Stimulated activated naive CD8-positive, alpha-beta T cell treated with anti-CD3 and anti-CD28 coated beads, Interleukin-15, amount 100 ng/mL, for 72 hours (primary cell): ENCODE data around the gene FBXW8.

Experiments used
- ATAC-seq: fragments of 150-1000 bp; cut with Tn5 transposase; 2 replicates; pipeline ENCODE4 v1.10.0; 2021; ENCODE audit warnings: mild to moderate bottlenecking, moderate library complexity
- DNase-seq, 2 donors: peaks; one replicate each; pipeline ENCODE4 v3.0.0; 2021 to 2022
- H3K27ac Mint-ChIP-seq, 2 donors: one replicate each; pipeline ENCODE4 v1.8.0; 2022; ENCODE audit warnings: mild to moderate bottlenecking in 2 of 2, mixed read lengths in 2 of 2, moderate library complexity in 2 of 2
- H3K27me3 Mint-ChIP-seq: one replicate; pipeline ENCODE4 v1.8.0; 2022; ENCODE audit warnings: mixed read lengths
- H3K4me1 Mint-ChIP-seq: one replicate; pipeline ENCODE4 v1.8.0; 2022; ENCODE audit warnings: mild to moderate bottlenecking, mixed read lengths
- H3K4me3 Mint-ChIP-seq, 2 donors: one replicate each; pipeline ENCODE4 v1.8.0; 2022; ENCODE audit warnings: mild to moderate bottlenecking in 2 of 2, mixed read lengths in 2 of 2, moderate library complexity in 1 of 2
- H3K9me3 Mint-ChIP-seq, 2 donors: one replicate each; pipeline ENCODE4 v1.8.0; 2022; ENCODE audit warnings: mixed read lengths in 2 of 2

Gene FBXW8

GRCh38 chr12:116978791-116979508 is 68.2 kb downstream of the FBXW8 start:
- H3K4me3 Mint-ChIP-seq, result no peak overlapping the region
- H3K27me3 Mint-ChIP-seq, result no peaks in the 10 kb centered on the region
- H3K4me1 Mint-ChIP-seq, result peaks cover 8% of the 10 kb centered on the region
- no peak overlapping the region for H3K27ac Mint-ChIP-seq
- no peaks in the 10 kb centered on the region for H3K9me3 Mint-ChIP-seq
- ATAC-seq (no peak), DNase-seq (no peak)

GRCh38 chr12:116980083-116980482 is 69.3 kb downstream of the FBXW8 start:
- ATAC-seq (no peak), DNase-seq (no peak)
- Mint-ChIP-seq H3K4me1 (peaks cover 8% of the 10 kb centered on the region), H3K4me3 (no peak overlapping the region), H3K27me3 (no peaks in the 10 kb centered on the region), H3K27ac (no peak overlapping the region), H3K9me3 (no peaks in the 10 kb centered on the region)

GRCh38 chr12:116982791-116983411 is 72.2 kb downstream of the FBXW8 start:
- peaks cover 8% of the 10 kb centered on the region for H3K4me1 Mint-ChIP-seq
- ATAC-seq (no peak), DNase-seq (no peak)
- H3K9me3 Mint-ChIP-seq, result no peaks in the 10 kb centered on the region
- no peak overlapping the region for H3K4me3 Mint-ChIP-seq
- no peaks in the 10 kb centered on the region for H3K27me3 Mint-ChIP-seq
- no peak overlapping the region for H3K27ac Mint-ChIP-seq

- DNase-seq (no peak), ATAC-seq (no peak)
- H3K27me3 Mint-ChIP-seq, result no peaks in the 10 kb centered on the region
- H3K4me1 Mint-ChIP-seq, result peaks cover 8% of the 10 kb centered on the region
- no peak overlapping the region for H3K4me3 Mint-ChIP-seq
- H3K9me3 Mint-ChIP-seq, result no peaks in the 10 kb centered on the region
- H3K27ac Mint-ChIP-seq, result no peak overlapping the region
Observed at GRCh38 chr12:116984098-116984497, 73.3 kb downstream of the FBXW8 start.

- ATAC-seq (no peak), DNase-seq (no peak)
- no peaks in the 10 kb centered on the region for H3K9me3 Mint-ChIP-seq
- H3K27ac Mint-ChIP-seq, result no peak overlapping the region
- no peaks in the 10 kb centered on the region for H3K27me3 Mint-ChIP-seq
- no peak overlapping the region for H3K4me3 Mint-ChIP-seq
- no peaks in the 10 kb centered on the region for H3K4me1 Mint-ChIP-seq
Observed at GRCh38 chr12:116990329-116990728, 79.6 kb downstream of the FBXW8 start.

DNA sequence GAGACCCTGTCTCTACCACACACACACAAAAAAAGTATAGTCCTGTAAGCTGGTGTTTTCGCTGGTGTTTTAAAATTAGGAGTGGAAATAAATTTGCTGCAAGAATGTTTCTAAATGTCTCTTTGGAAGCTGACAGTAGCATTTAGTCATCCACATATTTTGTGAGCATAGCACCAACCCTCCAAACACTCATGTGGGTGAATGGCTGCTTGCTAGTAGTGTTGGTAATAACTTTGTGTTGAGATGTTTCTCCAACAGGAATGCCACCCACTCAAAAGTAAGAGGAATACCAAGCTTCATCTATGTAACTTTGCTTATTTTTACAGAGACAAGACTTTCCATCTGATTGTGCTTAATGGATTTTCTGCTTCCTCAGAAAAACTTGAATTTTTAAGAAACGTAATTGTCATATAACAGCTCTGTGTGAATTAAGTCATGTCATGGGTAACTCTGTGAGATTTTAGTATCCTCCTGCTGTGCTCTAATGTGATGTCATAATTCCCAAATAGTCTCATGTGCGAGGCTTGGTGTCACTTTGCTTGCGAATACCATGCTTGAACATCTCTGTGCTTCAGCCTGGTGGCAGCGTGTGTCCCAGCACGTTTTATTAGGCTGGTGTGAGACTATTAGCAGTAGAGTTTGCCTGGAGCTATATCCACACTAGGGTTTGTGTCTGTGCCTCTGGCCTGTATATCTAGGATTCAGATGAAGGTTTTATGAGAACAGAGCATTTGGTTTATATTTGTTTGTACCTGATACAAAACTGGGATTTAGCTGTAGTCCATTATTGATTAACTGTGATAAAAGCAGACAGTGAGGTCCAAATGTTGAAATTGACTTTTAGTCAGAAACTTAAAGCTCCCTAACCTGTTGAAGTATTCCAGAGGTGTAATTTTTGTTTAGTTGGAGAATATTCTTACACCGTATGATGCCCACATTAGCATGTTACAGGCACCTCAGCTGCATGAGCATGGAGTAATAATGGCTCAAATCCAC is 80.5 kb downstream of the FBXW8 start:
- DNase-seq (no peak), ATAC-seq (no peak)
- no peaks in the 10 kb centered on the region for H3K4me1 Mint-ChIP-seq
- H3K27ac Mint-ChIP-seq, result peak overlapping the region in 1 of 2 donors; percentile 19
- no peaks in the 10 kb centered on the region for H3K27me3 Mint-ChIP-seq
- no peak overlapping the region for H3K4me3 Mint-ChIP-seq
- no peaks in the 10 kb centered on the region for H3K9me3 Mint-ChIP-seq

GRCh38 chr12:116996093-116996492 is 85.3 kb downstream of the FBXW8 start:
- DNase-seq (no peak), ATAC-seq (no peak)
- H3K27ac Mint-ChIP-seq, result no peak overlapping the region
- H3K9me3 Mint-ChIP-seq, result no peaks in the 10 kb centered on the region
- H3K4me3 Mint-ChIP-seq, result no peak overlapping the region
- H3K4me1 Mint-ChIP-seq, result no peaks in the 10 kb centered on the region
- no peaks in the 10 kb centered on the region for H3K27me3 Mint-ChIP-seq

- Mint-ChIP-seq H3K27me3 (no peaks in the 10 kb centered on the region), H3K4me1 (no peaks in the 10 kb centered on the region), H3K4me3 (no peak overlapping the region), H3K27ac (no peak overlapping the region), H3K9me3 (no peaks in the 10 kb centered on the region)
- DNase-seq, result no peak
- ATAC-seq, result no peak
Observed at GRCh38 chr12:116996621-116997020, 85.9 kb downstream of the FBXW8 start.

DNA sequence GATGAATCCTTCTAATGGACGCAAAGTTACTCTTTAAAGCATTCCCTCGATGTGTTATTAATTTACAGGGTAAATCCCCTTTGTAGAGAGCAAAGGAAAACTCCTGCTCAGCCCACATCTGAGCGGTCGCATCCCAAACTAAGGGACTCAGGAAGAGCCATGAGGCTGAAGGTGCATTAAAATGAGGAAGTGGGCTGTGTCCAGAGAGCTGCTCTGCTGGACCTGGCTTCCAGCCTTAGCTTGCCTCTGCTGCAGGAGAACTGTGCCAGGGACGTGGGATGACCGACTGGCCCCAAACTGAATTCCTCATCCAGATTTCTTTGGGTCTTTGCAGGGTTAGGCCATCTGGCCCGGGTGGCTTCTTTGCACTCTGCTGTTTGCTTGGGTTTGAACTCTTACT is 88.3 kb downstream of the FBXW8 start:
- Mint-ChIP-seq H3K4me3 (no peak overlapping the region), H3K27ac (no peak overlapping the region), H3K9me3 (no peaks in the 10 kb centered on the region), H3K27me3 (no peaks in the 10 kb centered on the region), H3K4me1 (no peaks in the 10 kb centered on the region)
- ATAC-seq (no peak), DNase-seq (no peak)

- Mint-ChIP-seq H3K9me3 (no peaks in the 10 kb centered on the region), H3K27ac (peak overlapping the region in 1 of 2 donors; percentile 49), H3K27me3 (no peaks in the 10 kb centered on the region), H3K4me3 (no peak overlapping the region), H3K4me1 (no peaks in the 10 kb centered on the region)
- no peak for ATAC-seq
- DNase-seq, result no peak
Observed at GRCh38 chr12:117000316-117000715, 89.6 kb downstream of the FBXW8 start.

DNA sequence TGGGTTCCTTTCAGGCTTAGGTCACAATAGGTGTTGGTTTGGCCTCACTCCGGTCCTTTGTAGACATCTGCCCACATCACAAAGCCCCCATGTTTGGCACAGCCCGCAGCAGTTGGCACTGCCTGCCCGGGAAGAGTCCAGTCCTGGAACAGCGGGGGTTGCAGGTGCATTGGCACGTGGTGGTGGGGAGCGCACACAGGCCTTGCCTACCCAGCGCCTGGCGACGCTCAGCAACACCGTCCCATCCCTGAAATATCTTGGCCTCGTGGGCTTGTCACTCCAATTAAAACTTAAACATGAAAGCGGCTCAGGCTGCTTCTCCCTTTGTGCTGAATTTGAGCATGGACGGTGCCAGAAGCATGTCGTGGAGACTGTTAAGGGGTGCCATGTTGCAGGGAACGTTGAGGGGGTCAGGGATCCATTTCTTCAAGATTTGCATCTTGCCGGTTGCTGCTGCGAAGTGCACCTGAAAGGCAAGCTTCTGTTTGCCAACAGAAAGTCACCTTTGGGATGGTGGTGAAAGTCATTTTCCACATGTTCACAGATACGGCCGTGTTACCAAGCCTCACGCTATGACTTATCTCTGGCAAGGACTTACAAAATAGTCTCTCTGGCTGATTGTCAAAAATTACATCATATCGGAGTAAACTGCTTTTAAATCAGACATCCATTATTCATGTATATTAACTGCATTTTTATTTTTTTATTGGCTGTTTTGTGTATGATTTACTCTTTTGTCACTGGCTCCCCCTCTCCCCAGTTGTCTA is 91.5 kb downstream of the FBXW8 start:
- DNase-seq, result no peak
- no peak for ATAC-seq
- no peaks in the 10 kb centered on the region for H3K27me3 Mint-ChIP-seq
- H3K27ac Mint-ChIP-seq, result no peak overlapping the region
- H3K4me1 Mint-ChIP-seq, result no peaks in the 10 kb centered on the region
- no peaks in the 10 kb centered on the region for H3K9me3 Mint-ChIP-seq
- H3K4me3 Mint-ChIP-seq, result no peak overlapping the region

DNA sequence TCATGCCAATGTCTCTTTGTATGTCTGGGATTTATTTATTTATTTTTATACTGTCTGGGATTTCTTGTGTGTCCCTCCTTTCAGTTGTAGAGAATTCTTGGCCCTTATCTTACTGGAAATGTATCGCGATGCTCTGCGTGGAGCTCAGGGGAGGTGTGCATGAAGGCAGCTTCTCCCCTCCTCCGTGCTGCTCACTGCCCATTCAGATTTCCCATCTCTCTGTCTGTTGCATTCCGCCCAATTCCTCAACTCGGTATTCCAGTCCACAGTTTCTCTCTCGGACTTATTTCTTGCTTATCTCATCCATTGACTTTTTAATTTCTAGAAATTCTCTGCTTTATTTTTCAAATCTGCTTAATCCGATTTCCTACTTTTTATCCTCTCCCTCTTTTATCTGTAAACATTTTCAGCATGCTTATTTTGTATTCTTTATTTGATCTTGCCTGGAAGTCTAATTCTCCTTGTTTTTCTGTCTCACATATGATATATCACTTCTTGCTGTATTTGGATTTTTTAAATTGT is 93.2 kb downstream of the FBXW8 start:
- no peaks in the 10 kb centered on the region for H3K4me1 Mint-ChIP-seq
- no peak overlapping the region for H3K4me3 Mint-ChIP-seq
- no peak overlapping the region for H3K27ac Mint-ChIP-seq
- H3K27me3 Mint-ChIP-seq, result no peaks in the 10 kb centered on the region
- no peak for DNase-seq
- no peaks in the 10 kb centered on the region for H3K9me3 Mint-ChIP-seq
- ATAC-seq, result no peak

DNA sequence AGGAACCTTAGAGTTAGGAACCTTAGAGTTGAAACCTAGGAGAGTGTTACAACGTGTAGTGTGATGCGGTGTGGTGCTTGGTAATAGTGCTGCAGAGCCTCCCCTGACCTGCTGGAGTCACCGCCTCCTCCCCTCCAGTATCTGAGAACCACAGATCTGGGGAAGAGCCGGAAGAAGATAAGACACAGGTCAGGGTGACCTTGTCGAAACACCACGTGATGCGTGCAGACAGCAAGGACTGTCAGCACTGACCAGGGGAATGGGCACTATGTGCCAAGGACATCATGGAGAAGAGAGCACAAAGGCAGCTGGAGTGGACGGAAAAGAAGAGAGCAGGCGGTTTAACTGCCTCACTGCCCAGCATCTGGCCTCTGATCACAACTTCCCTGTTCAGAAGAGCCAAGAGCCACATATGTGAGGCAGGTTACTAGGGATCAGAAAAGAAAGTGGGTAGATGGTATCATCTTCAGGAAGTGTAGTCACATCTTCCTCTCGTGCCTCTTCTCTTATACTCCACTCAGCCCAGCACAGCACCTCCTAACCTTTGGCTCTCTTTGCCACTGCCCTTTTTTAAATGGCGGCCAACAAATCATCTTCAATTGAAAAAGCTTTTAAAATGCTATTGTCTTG is 94.8 kb downstream of the FBXW8 start:
- Mint-ChIP-seq H3K27ac (no peak overlapping the region), H3K27me3 (no peaks in the 10 kb centered on the region), H3K4me1 (no peaks in the 10 kb centered on the region), H3K9me3 (no peaks in the 10 kb centered on the region), H3K4me3 (no peak overlapping the region)
- DNase-seq (no peak), ATAC-seq (no peak)

DNA sequence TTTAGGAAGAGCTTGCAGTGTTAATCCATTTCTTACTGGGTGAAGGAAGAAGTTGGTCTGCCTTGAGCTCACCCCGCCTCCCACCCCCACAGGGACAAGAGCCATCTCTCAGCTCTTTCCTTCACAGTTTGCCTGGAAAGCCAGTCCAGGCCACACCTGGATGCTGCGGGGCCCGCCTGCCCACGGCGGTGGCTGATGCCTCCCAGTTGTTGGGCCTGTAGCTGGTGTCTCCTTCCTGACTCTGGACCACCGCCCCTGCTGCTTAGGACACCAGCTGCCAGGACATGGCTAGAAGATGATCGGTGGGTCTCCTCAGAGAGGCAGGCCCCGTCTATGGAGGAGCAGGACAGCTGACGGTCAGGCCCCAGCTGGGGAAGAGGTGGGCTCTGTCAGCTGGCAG is 95.6 kb downstream of the FBXW8 start:
- ATAC-seq (no peak), DNase-seq (no peak)
- Mint-ChIP-seq H3K27me3 (no peaks in the 10 kb centered on the region), H3K27ac (no peak overlapping the region), H3K4me1 (no peaks in the 10 kb centered on the region), H3K4me3 (no peak overlapping the region), H3K9me3 (no peaks in the 10 kb centered on the region)

GRCh38 chr12:117007577-117007976 is 96.8 kb downstream of the FBXW8 start:
- DNase-seq (no peak), ATAC-seq (no peak)
- Mint-ChIP-seq H3K4me1 (no peaks in the 10 kb centered on the region), H3K4me3 (no peak overlapping the region), H3K27me3 (no peaks in the 10 kb centered on the region), H3K9me3 (no peaks in the 10 kb centered on the region), H3K27ac (no peak overlapping the region)
